NCI-H187 treated with DMSO at 0.1 percent for 48 hours (cell line): ENCODE data around the gene NOS1.
"Not testable (repeated sequence)": the region's sequence is repeated elsewhere in the genome, so short reads cannot be mapped to it uniquely, and the experiment has no call there.

ENCODE experiments used
- DNase-seq: peaks from one replicate; lab custom pipeline; 2025; lab: John Stamatoyannopoulos, UW

The NOS1 gene

GRCh38 chr12:117262749-117263148 lies 98.7 kb downstream of the NOS1 start:
- DNase-seq: no peak

- no peak for DNase-seq
These were observed 100.2 kb downstream of the NOS1 start for GRCh38 chr12:117261247-117261646.

DNA sequence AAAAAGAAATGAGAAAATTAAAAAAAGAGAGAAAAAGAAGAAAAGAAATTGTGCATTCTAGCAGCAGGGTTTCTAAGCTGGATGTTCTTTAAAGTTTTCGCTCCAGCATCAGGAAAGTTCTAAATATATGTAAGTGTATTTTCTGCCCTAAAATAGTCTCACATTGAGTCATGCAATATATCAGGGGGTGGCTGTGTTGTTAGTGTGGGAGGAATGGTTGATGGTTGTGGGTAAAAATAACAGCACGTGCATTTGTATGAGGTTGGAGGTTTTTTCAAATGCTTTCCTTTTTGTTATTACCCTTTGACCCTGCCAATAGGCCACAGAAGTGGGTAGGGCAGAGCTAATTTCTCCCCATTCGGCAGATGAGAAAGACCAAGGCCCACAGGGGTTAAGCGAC lies 106.0 kb downstream of the NOS1 start:
- DNase-seq: no peak

- DNase-seq: no peak
These were observed 117.9 kb downstream of the NOS1 start for GRCh38 chr12:117243488-117243887.

- no peak for DNase-seq
These were observed 119.7 kb downstream of the NOS1 start for GRCh38 chr12:117241697-117242096.

DNA sequence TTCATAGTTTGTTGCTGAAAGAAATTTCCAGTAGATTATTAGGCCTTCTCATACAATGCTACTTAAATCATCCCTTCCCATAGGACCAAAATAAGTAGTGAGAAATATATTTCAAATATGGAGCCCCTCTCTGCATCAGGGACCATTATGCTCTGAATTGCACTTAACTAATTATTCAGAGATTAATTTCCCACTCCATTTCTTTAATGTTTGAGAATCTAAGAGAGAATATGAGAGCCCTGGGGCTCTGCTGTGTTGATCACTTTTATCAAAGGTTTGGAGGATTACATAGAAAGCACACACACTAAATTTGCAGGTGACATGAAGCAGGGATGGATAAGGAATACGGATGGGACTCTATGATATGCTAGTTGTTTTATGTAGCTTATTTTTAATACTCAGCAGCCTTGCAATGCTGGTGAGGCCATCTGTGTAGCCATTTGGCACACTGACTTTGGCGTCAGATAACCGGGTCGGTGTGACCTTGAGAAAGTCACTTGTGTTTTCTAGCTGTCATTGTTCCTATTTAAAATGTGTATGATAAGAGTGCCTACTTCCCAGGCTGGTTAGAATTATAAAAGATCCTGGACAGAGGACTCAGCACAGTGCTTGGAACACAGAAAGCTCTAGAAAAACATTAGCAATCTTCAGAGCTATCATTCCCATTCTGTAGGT lies 121.2 kb downstream of the NOS1 start:
- no peak for DNase-seq

DNA sequence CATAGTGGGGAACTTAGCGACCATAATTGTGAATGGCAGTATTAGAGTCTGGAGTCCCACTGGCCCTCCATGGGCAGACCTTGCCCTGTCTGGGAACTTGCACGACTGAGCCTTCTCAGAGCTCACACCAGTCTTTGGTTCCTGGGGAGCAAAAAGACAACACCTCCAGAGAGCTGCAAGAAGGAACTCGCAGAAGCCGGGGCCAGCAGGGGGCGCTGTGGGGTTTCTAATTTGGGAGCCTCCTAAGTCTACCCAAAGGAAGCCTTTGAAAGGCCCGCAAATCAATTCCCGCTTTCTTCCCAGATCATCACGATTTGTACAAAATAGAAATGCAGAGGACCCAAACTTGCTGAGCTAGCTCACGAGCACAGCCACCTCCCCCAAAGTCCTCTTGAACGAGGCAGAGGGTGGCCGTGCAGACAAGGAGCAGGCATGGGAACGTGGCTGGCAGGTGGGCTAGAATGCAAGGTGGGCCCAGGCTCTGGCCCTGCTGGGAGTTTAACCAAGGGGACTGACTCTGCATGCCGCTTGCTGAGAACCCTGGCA lies 124.9 kb downstream of the NOS1 start:
- DNase-seq: peak; percentile 44

DNA sequence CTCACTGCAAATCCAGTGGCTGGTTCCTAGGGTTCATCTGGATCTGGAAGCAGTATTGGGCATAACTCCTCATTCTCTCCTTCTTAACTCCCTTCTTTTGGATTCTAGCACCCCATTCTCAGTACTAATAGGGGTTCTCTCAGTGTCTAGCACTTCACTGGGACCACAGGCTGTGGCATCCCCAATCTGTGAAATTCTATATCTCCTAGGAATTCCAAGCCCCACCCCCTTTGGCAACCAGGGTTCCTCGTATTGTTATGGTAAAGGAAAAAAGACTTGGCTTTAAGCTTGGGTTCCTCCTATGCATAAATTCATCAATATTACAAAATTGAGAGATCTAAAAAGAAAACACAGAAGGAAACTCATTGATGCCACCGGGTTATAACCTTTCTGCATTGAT lies 126.2 kb downstream of the NOS1 start:
- no peak for DNase-seq

DNA sequence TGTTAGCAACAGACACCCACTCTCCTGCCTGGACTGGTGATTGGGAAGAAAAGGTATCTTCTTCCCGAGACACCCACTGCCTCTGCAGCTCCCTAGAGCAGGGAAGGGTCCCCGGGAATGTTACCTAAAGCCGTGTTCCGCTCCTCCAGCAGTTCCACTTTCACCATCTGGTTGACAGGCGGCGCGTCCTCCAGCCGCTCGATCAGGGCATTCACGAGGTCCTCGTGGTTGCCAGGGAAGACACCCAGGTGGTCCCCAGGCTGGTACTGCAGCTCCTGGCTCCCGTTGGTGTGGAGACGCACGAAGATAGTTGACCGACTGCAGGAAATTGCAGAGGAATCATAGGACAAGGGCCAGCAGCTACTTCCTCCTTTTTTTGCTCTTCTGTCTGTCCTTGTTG lies 127.0 kb downstream of the NOS1 start:
- DNase-seq: no peak

- DNase-seq: no peak
These were observed 129.7 kb downstream of the NOS1 start for GRCh38 chr12:117231750-117232149.

DNA sequence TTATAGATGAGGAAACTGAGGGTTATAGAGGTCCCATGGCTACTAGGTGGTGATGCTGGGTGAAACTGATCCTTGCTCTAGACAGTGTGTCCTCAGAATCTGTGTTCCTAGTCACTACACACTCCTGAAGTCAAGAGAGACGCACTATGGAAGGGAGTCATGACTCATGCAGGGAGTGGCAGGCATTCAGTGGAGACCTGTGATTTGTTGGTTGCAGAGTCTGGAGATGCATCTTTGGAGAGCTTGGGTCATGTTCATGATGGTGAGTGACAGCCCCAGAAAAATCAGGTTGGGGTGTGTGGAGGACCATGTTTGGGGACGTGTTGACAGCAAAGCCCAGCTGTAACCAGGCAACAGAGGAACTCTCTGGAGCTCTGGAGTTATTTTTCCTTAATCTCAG lies 133.2 kb downstream of the NOS1 start:
- no peak for DNase-seq

DNA sequence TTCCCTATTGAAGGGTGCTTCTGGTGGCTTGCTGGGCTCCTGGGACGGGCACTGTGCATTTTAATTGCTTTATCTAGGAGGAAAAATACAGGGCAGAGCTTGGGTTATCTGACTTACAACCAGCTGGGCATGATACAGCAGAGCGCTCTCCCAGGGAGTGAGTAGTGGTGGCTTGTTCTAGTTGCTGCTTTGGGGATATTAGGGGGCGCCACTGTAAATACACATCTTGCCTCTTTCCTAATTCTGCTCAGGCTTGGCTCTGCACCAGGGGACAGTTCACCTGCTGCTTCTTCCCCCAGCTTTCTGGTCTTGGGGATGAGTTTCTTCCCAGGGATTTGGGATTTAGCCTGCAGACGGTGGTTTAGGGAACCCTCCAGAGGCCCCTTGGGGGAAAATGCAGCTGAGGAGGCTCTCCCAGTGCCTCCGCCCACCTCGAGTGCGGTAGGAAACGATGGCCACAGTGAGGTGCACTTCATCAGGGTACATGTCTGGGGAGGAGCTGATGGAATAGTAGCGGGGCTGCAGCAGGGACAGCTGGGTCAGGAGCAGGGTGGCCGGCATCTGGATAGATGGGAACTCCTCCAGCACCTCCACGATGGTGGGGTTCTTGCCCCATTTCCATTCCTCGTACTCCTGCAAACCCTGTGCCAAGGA lies 134.3 kb downstream of the NOS1 start:
- no peak for DNase-seq

DNA sequence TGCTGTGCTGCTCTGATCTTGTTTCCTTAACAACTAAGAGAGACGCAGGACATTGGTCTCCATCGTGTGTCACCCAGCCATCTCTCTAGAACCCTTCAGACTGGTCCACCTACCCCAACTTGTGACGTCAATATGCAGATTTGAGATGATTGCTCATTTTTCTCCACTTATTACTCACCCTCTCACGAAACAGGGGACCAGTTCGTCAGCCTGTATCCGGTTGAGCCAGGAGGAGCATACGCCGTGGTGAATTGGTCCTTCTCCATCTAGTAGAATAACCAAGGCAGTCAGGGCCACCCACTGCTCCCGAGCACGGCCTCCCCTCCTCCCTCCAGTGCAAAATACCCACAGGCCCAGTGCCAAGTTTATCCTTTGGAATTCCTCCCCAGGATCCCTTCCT lies 134.9 kb downstream of the NOS1 start:
- DNase-seq: no peak

GRCh38 chr12:117225179-117225578 lies 136.2 kb downstream of the NOS1 start:
- DNase-seq: no peak

DNA sequence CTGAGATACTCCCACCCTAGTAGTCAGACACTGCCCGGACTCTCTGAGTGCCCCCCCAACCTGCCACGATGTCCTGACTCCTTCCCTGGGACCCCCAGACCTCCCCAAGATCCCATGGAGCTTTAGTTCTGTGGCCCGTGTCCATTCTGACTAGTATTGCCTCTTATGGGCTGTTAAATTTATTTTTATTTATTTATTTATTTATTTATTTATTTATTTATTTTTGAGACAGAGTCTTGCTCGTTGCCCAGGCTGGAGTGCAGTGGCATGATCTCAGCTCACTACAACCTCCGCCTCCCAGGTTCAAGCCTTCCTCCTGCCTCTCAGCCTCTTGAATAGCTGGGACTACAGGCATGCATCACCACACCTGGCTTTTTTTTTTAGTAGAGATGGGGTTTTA lies 140.5 kb downstream of the NOS1 start:
- DNase-seq: not testable (repeated sequence)

- DNase-seq: no peak
These were observed 143.3 kb downstream of the NOS1 start for GRCh38 chr12:117218149-117218548.

DNA sequence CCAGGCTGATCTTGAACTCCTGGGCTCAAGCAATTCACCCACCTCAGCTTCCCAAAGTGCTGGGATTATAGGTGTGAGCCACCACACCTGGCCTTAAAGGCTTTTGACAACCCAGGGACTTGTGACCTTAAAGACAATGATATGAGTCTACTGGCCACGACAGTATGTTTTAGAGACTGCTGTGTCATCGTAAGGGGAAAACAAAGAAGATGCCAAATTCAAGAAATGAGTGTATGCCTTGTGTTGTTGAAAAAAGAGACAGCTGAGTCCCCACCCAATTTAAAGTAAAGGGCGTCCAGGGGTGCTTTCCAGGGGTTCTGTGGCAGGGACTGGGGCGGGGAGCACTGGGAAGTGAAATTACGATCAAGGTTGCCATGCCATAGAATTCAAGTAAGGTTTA lies 144.7 kb downstream of the NOS1 start:
- DNase-seq: no peak

- no peak for DNase-seq
These were observed 146.6 kb downstream of the NOS1 start for GRCh38 chr12:117214797-117215196.

DNA sequence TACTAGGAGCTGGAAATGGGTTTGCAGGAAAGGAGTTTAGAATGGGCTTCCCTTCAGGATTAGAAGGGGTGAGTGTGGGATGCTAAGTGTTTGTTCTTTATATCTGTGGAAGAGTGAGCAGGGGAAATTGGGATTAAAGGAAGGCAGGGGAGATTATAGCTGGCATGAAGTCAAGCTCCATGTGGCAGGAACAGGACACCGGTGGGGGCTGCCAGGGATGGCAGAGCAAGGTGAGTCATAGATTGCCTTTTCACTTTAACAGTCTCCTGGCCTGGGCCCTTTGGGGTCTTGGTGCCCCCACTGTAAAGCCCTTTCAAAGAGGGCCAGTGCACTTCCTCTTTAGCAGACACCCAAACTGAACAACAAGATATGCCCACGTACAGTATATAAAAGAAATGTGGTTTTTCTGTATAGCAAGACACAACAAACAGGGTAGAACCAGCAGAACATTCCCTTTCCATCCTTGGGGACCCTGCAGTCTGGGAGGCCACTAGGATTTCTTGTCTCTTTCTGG lies 148.1 kb downstream of the NOS1 start:
- DNase-seq: no peak

DNA sequence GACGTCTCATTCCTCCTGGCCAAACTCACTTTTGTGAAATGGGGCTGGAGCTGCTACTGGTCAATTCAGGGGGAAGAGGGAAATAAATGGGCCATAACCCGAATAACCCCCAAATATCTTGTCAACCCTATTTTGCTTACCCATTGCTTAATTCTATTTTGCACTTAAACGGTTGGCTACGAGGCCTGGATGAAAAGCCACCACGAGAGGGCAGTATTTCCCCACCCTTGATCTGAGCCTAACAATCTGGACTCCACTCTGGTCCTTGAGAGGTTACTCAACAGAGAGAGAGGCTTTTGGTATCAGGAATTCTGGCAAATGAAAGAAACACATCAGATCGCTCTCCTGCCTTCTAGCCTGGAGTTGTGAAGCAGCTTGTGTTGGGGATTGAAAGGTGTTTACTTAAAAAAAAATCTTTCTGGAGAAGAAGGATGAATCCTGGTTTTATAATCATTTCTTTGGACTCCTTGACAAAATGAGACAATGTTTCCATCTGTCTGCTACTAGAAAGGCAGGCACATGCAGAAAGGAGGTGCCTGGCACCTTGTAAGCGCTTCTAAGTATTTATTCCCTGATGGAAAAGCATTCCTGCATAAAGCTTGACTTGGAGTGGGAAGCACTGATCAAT lies 148.7 kb downstream of the NOS1 start:
- DNase-seq: peak; percentile 41

DNA sequence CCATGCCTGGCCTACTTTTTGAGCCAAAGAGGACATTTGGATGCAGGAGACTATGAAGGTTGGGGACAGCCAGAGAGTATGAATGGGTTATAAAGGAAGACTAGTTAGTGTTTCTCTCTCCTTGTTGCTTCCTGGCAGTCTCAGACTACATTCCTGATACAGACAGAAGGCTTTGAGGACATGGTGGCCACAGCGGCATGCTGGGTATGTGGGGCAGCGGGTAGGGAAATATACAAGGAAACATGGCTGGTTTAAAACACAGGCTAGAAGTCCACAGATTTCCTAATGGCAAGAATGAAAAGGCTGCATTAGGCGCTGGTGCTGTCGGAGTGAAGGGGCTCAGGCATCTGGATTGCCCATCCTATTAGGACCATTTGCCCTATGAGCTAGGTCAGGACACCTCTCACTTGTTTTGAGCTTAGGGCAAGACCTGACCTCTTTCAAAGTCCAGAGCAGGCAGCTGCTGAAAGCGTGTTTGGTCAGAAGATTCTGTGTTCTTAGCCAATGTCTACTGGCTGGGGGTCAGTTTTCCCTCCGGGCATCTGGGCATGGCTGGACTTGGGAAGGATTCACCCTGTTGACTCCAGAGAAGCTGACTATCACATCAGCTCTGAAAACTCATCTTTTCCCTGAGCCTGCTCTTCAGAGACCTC lies 151.0 kb downstream of the NOS1 start:
- DNase-seq: no peak

DNA sequence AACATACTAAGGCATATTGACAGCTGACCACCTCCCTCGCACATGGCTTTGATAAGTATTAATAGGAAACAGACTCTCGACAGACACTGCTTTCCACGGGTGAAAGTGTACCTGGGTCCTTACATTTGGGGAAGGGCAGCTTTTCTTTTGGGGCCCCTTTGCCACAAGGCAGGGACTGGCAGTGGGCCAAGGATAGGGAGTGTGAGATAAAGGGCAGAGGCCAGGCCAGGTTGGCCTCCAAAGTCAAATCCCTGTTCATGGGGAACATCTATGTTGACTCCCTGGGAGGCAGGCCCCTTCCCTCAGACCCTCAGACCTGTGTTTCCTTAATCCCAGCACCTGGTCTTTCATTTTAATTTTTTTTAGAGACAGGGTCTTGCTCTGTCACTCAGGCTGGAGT lies 151.8 kb downstream of the NOS1 start:
- no peak for DNase-seq
